K562 (cell line): ENCODE results near the gene CDK4.

Source experiments
- CHD4 ChIP-seq: fragments of 200-600 bp; sonication (generic); IDR thresholded peaks from 3 replicates; pipeline ENCODE4 v1.6.1; 2012; ENCODE audit warnings: low read depth, mild to moderate bottlenecking, mixed read lengths, low read length, inconsistent platforms; ENCODE audit not compliant: insufficient read depth, insufficient replicate concordance, poor library complexity, severe bottlenecking
- LCOR ChIP-seq: sonication (generic); formaldehyde crosslinking; IDR thresholded peaks from 2 replicates; pipeline ENCODE4 v1.8.0; 2022; ENCODE audit warnings: mild to moderate bottlenecking, missing genetic modification reagents
- ZHX1 ChIP-seq: fragments of 150-350 bp; conservative IDR thresholded peaks from 2 replicates; pipeline ENCODE4 v1.6.1; 2014; ENCODE audit warnings: low read length

- TF ChIP-seq ZHX1: no peak
- no peak for TF ChIP-seq CHD4
- TF ChIP-seq LCOR (CRISPR knock-in tag): no peak
Measured at GRCh38 chr12:57759360-57759980, 7.4 kb upstream of the CDK4 start.
